ENCODE results near the gene MYOM1.

The MYOM1 gene

DNA sequence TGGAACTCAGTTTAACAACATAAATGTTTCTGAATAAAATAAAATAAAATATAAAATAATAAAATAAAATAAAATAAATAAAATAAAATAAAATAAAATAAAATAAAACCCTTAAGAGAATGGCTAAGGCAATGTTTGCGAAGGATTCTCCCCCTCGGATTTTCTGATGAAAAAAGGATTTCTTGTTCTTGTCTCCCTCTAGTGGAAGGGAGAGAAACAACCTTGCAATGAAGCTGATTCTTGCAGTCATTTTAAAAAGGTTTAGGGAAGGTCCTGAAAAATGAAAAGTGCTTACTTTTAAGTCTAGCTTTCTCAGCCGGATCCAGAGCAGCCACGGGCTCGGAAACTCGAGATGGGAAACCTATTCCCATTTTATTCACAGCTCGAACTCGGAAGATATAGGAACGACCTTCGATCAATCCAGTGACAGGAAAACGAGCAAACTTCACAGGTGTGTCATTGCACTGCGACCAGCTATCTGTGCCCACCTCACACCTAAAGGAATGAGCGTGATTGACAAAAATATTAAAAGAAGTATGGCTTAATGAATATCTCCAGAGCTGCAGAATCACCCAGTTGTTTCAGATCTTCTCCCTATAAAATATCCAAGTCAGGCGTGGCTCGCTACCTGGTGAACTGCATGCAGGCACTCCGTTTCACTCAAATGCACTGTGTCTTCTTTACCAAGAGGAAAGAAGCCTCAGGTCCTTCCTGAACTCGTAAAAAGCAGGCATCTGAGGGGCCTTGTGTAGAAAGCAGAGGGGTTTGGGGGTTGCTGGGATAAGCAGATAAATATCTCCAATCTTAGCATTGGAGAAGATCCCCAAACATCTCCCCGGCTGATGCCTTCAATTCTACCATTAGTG lies 68.1 kb downstream of the MYOM1 start:
- Histone ChIP-seq H3K4me3 (ENCODE audit: low read depth, low read length) (no peak overlapping the region), H3K79me2 (ENCODE audit: control insufficient read depth, insufficient read depth, low read length, poor library complexity) (no peaks in the 10 kb centered on the region), H3K27ac (ENCODE audit: low read depth, low read length) (no peak overlapping the region), H4K91ac (ENCODE audit: low read depth, low read length) (no peak overlapping the region), H4K12ac (ENCODE audit: low read depth, low read length) (no peak overlapping the region), H3K27me3 (ENCODE audit: insufficient read depth, low read length) (no peaks in the 10 kb centered on the region), H3K4ac (ENCODE audit: low read depth, low read length) (no peak overlapping the region), H3K23ac (ENCODE audit: low read length) (no peak overlapping the region), H3K4me1 (ENCODE audit: control insufficient read depth in 1 of 2, insufficient read depth in 2 of 2, low read length in 2 of 2) (no peaks in the 10 kb centered on the region), H3K9me3 (ENCODE audit: insufficient read depth, low read depth, low read length) (no peaks in the 10 kb centered on the region), H3K18ac (ENCODE audit: low read length) (no peak overlapping the region), H2BK120ac (ENCODE audit: insufficient read depth, low read length, poor library complexity) (no peak overlapping the region), H3K9ac (ENCODE audit: low read length) (no peak overlapping the region), H3K36me3 (ENCODE audit: control insufficient read depth in 1 of 2, insufficient read depth in 2 of 2, low read length in 2 of 2) (no peaks in the 10 kb centered on the region), H2BK5ac (ENCODE audit: low read depth, low read length, poor library complexity) (no peak overlapping the region), H4K8ac (ENCODE audit: low read depth, low read length) (no peak overlapping the region), H2AK5ac (ENCODE audit: low read length) (peak overlapping the region; percentile 29), H3K14ac (ENCODE audit: low read length) (no peak overlapping the region), H2BK12ac (ENCODE audit: low read length) (no peak overlapping the region), H3K4me2 (ENCODE audit: low read length) (no peak overlapping the region), H3K79me1 (ENCODE audit: low read length) (no peaks in the 10 kb centered on the region), H2AFZ (ENCODE audit: insufficient read depth, low read length, poor library complexity) (no peak overlapping the region)
- peak; percentile 9 to 70 for DNase-seq
- no CpG with 5 or more reads among the region's 18 CpGs for WGBS (ENCODE audit: extremely low coverage, insufficient coverage, insufficient read length)

DNA sequence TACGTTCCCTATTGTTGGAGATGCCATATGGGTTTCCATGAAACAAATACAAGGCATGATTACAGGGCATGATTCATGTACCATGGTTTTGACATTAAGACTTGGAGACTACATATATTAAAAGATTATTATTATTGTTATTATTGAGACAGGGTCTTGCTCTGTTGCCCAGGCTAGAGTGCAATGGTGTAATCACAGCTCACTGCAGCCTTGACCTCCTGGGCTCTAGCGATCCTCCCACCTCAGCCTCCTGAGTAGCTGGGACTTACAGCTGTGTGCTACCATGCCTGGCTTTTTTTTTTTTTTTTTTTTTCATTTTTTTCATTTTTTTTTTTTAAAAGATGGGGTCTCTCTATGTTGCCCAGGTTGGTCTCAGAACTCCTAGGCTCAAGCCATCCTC lies 69.1 kb downstream of the MYOM1 start:
- Histone ChIP-seq H3K79me1 (ENCODE audit: low read length) (no peaks in the 10 kb centered on the region), H4K8ac (ENCODE audit: low read depth, low read length) (no peak overlapping the region), H2BK5ac (ENCODE audit: low read depth, low read length, poor library complexity) (no peak overlapping the region), H3K9me3 (ENCODE audit: insufficient read depth, low read depth, low read length) (no peaks in the 10 kb centered on the region), H2AK5ac (ENCODE audit: low read length) (no peak overlapping the region), H3K14ac (ENCODE audit: low read length) (no peak overlapping the region), H2BK120ac (ENCODE audit: insufficient read depth, low read length, poor library complexity) (no peak overlapping the region), H2AFZ (ENCODE audit: insufficient read depth, low read length, poor library complexity) (no peak overlapping the region), H3K23ac (ENCODE audit: low read length) (no peak overlapping the region), H3K4me1 (ENCODE audit: control insufficient read depth in 1 of 2, insufficient read depth in 2 of 2, low read length in 2 of 2) (no peaks in the 10 kb centered on the region), H3K27ac (ENCODE audit: low read depth, low read length) (no peak overlapping the region), H4K12ac (ENCODE audit: low read depth, low read length) (no peak overlapping the region), H3K27me3 (ENCODE audit: insufficient read depth, low read length) (no peaks in the 10 kb centered on the region), H3K4ac (ENCODE audit: low read depth, low read length) (no peak overlapping the region), H3K4me3 (ENCODE audit: low read depth, low read length) (no peak overlapping the region), H3K79me2 (ENCODE audit: control insufficient read depth, insufficient read depth, low read length, poor library complexity) (no peaks in the 10 kb centered on the region), H3K18ac (ENCODE audit: low read length) (no peak overlapping the region), H3K4me2 (ENCODE audit: low read length) (no peak overlapping the region), H2BK12ac (ENCODE audit: low read length) (no peak overlapping the region), H4K91ac (ENCODE audit: low read depth, low read length) (no peak overlapping the region), H3K9ac (ENCODE audit: low read length) (no peak overlapping the region), H3K36me3 (ENCODE audit: control insufficient read depth in 1 of 2, insufficient read depth in 2 of 2, low read length in 2 of 2) (no peaks in the 10 kb centered on the region)
- no peak for DNase-seq
- whole genome bisulfite sequencing (ENCODE audit: extremely low coverage, insufficient coverage, insufficient read length) = no CpG with 5 or more reads among the region's 2 CpGs

GRCh38 chr18:3150274-3150673 lies 69.5 kb downstream of the MYOM1 start:
- WGBS (ENCODE audit: extremely low coverage, insufficient coverage, insufficient read length) = no CpG with 5 or more reads among the region's 5 CpGs
- H3K79me2 ChIP-seq (ENCODE audit: control insufficient read depth, insufficient read depth, low read length, poor library complexity) = no peaks in the 10 kb centered on the region
- no peaks in the 10 kb centered on the region for H3K79me1 ChIP-seq (ENCODE audit: low read length)

GRCh38 chr18:3148930-3149535 lies 70.7 kb downstream of the MYOM1 start:
- no peak overlapping the region for H2BK120ac ChIP-seq (ENCODE audit: insufficient read depth, low read length, poor library complexity)
- H4K12ac ChIP-seq (ENCODE audit: low read depth, low read length) = no peak overlapping the region
- no peak overlapping the region for H3K4me2 ChIP-seq (ENCODE audit: low read length)
- no peak overlapping the region for H3K9ac ChIP-seq (ENCODE audit: low read length)
- no peak overlapping the region for H2AFZ ChIP-seq (ENCODE audit: insufficient read depth, low read length, poor library complexity)
- no peak overlapping the region for H4K8ac ChIP-seq (ENCODE audit: low read depth, low read length)
- no peaks in the 10 kb centered on the region for H3K79me2 ChIP-seq (ENCODE audit: control insufficient read depth, insufficient read depth, low read length, poor library complexity)
- no peaks in the 10 kb centered on the region for H3K4me1 ChIP-seq (ENCODE audit: control insufficient read depth in 1 of 2, insufficient read depth in 2 of 2, low read length in 2 of 2)
- WGBS (ENCODE audit: extremely low coverage, insufficient coverage, insufficient read length) = no CpG with 5 or more reads among the region's 4 CpGs
- no peak overlapping the region for H2AK5ac ChIP-seq (ENCODE audit: low read length)
- DNase-seq = no peak
- no peak overlapping the region for H3K4ac ChIP-seq (ENCODE audit: low read depth, low read length)
- H3K23ac ChIP-seq (ENCODE audit: low read length) = no peak overlapping the region
- no peak overlapping the region for H4K91ac ChIP-seq (ENCODE audit: low read depth, low read length)
- no peak overlapping the region for H3K18ac ChIP-seq (ENCODE audit: low read length)
- H3K9me3 ChIP-seq (ENCODE audit: insufficient read depth, low read depth, low read length) = no peaks in the 10 kb centered on the region
- H3K14ac ChIP-seq (ENCODE audit: low read length) = no peak overlapping the region
- H2BK12ac ChIP-seq (ENCODE audit: low read length) = no peak overlapping the region
- no peak overlapping the region for H3K4me3 ChIP-seq (ENCODE audit: low read depth, low read length)
- no peaks in the 10 kb centered on the region for H3K79me1 ChIP-seq (ENCODE audit: low read length)
- H2BK5ac ChIP-seq (ENCODE audit: low read depth, low read length, poor library complexity) = no peak overlapping the region
- H3K36me3 ChIP-seq (ENCODE audit: control insufficient read depth in 1 of 2, insufficient read depth in 2 of 2, low read length in 2 of 2) = no peaks in the 10 kb centered on the region
- H3K27me3 ChIP-seq (ENCODE audit: insufficient read depth, low read length) = no peaks in the 10 kb centered on the region
- no peak overlapping the region for H3K27ac ChIP-seq (ENCODE audit: low read depth, low read length)

More at GRCh38 chr18:3150274-3150673, 69.5 kb downstream of the MYOM1 start:
- no peak overlapping the region for H4K8ac ChIP-seq (ENCODE audit: low read depth, low read length)
- H3K4me1 ChIP-seq (ENCODE audit: control insufficient read depth in 1 of 2, insufficient read depth in 2 of 2, low read length in 2 of 2) = no peaks in the 10 kb centered on the region
- no peak overlapping the region for H2BK12ac ChIP-seq (ENCODE audit: low read length)
- H2BK5ac ChIP-seq (ENCODE audit: low read depth, low read length, poor library complexity) = no peak overlapping the region
- no peak overlapping the region for H2AFZ ChIP-seq (ENCODE audit: insufficient read depth, low read length, poor library complexity)
- H3K9ac ChIP-seq (ENCODE audit: low read length) = no peak overlapping the region
- no peak overlapping the region for H3K4me2 ChIP-seq (ENCODE audit: low read length)
- H3K4ac ChIP-seq (ENCODE audit: low read depth, low read length) = no peak overlapping the region
- no peak for DNase-seq
- H2BK120ac ChIP-seq (ENCODE audit: insufficient read depth, low read length, poor library complexity) = no peak overlapping the region
- H3K18ac ChIP-seq (ENCODE audit: low read length) = no peak overlapping the region
- H3K14ac ChIP-seq (ENCODE audit: low read length) = no peak overlapping the region
- H3K4me3 ChIP-seq (ENCODE audit: low read depth, low read length) = no peak overlapping the region
- H4K12ac ChIP-seq (ENCODE audit: low read depth, low read length) = no peak overlapping the region
- H3K23ac ChIP-seq (ENCODE audit: low read length) = no peak overlapping the region
- H3K27ac ChIP-seq (ENCODE audit: low read depth, low read length) = no peak overlapping the region
- no peaks in the 10 kb centered on the region for H3K27me3 ChIP-seq (ENCODE audit: insufficient read depth, low read length)
- H2AK5ac ChIP-seq (ENCODE audit: low read length) = no peak overlapping the region
- H4K91ac ChIP-seq (ENCODE audit: low read depth, low read length) = no peak overlapping the region
- no peaks in the 10 kb centered on the region for H3K36me3 ChIP-seq (ENCODE audit: control insufficient read depth in 1 of 2, insufficient read depth in 2 of 2, low read length in 2 of 2)
- H3K9me3 ChIP-seq (ENCODE audit: insufficient read depth, low read depth, low read length) = no peaks in the 10 kb centered on the region
